Astrocyte (in vitro differentiated cells and primary cell): Measurements from ENCODE around the gene CFAP43. TPM values are rescaled to one million over a fixed set of nuclear protein-coding genes. Genes with fewer than 3 reads are reported as not detected.

Source experiments
- DNase-seq: peaks from one replicate; pipeline ENCODE4 v3.0.0-alpha.2; 2010; ENCODE audit warnings: low read depth
- FAIRE-seq: peaks from 2 replicates; lab custom pipeline; 2011; peaks lifted over from hg19 to GRCh38; lab: Jason Lieb, UNC
- H2AFZ ChIP-seq: 2 replicates; pipeline ENCODE4 v1.6.0; 2012; ENCODE audit warnings: low read depth, low read length, inconsistent platforms
- H3K27ac ChIP-seq: 2 replicates; pipeline ENCODE4 v1.5.1; 2011; ENCODE audit warnings: low read depth, low read length, inconsistent platforms
- H3K27me3 ChIP-seq: 2 replicates; pipeline ENCODE4 v1.6.0; 2011; ENCODE audit warnings: low read length, inconsistent platforms; ENCODE audit not compliant: insufficient read depth
- H3K36me3 ChIP-seq: 2 replicates; pipeline ENCODE4 v1.5.1; 2011; ENCODE audit warnings: low read length, inconsistent platforms; ENCODE audit not compliant: insufficient read depth
- H3K4me1 ChIP-seq: 2 replicates; pipeline ENCODE4 v1.5.1; 2011; ENCODE audit warnings: low read length, inconsistent platforms; ENCODE audit not compliant: insufficient read depth
- H3K4me2 ChIP-seq: 2 replicates; pipeline ENCODE4 v1.6.0; 2012; ENCODE audit warnings: low read length, inconsistent platforms
- H3K4me3 ChIP-seq: 2 replicates; pipeline ENCODE4 v1.5.1; 2011; ENCODE audit warnings: low read depth, mild to moderate bottlenecking, low read length, inconsistent platforms; ENCODE audit not compliant: insufficient read depth
- H3K79me2 ChIP-seq: 2 replicates; pipeline ENCODE4 v1.6.0; 2012; ENCODE audit warnings: mild to moderate bottlenecking, low read length, inconsistent platforms; ENCODE audit not compliant: insufficient read depth
- H3K9ac ChIP-seq: 2 replicates; pipeline ENCODE4 v1.6.0; 2012; ENCODE audit warnings: mild to moderate bottlenecking, low read length, inconsistent platforms
- H3K9me3 ChIP-seq: 2 replicates; pipeline ENCODE4 v1.5.1; 2012; ENCODE audit warnings: low read depth, mild to moderate bottlenecking, low read length, inconsistent platforms; ENCODE audit not compliant: insufficient read depth
- H4K20me1 ChIP-seq: 2 replicates; pipeline ENCODE4 v1.6.0; 2012; ENCODE audit warnings: low read length, inconsistent platforms; ENCODE audit not compliant: insufficient read depth
- H3K27ac Mint-ChIP-seq: one replicate; pipeline ENCODE4 v1.8.0; 2021; ENCODE audit warnings: mild to moderate bottlenecking, mixed read lengths; ENCODE audit not compliant: unreplicated experiment
- H3K27me3 Mint-ChIP-seq: one replicate; pipeline ENCODE4 v1.8.0; 2021; ENCODE audit warnings: low read depth, mixed read lengths; ENCODE audit not compliant: unreplicated experiment
- H3K36me3 Mint-ChIP-seq: one replicate; pipeline ENCODE4 v1.8.0; 2021; ENCODE audit warnings: low read depth, mixed read lengths; ENCODE audit not compliant: unreplicated experiment
- H3K4me1 Mint-ChIP-seq: one replicate; pipeline ENCODE4 v1.8.0; 2021; ENCODE audit warnings: low read depth, mixed read lengths; ENCODE audit not compliant: unreplicated experiment
- H3K4me3 Mint-ChIP-seq: one replicate; pipeline ENCODE4 v1.8.0; 2021; ENCODE audit warnings: mild to moderate bottlenecking, moderate library complexity, mixed read lengths; ENCODE audit not compliant: unreplicated experiment
- H3K9me3 Mint-ChIP-seq: one replicate; pipeline ENCODE4 v1.8.0; 2021; ENCODE audit warnings: mild to moderate bottlenecking, mixed read lengths; ENCODE audit not compliant: unreplicated experiment
- EZH2 ChIP-seq: IDR thresholded peaks from 2 replicates; pipeline ENCODE4 v1.6.1; 2012; ENCODE audit warnings: mild to moderate bottlenecking, low read length, inconsistent platforms; ENCODE audit not compliant: insufficient read depth
- total RNA-seq: library from RNA; stranded (reverse); gene quantifications from 2 replicates; pipeline ENCODE4 v1.2.1, GENCODE V29; 2021
- TF ChIP-seq, protein P1 (sequence below): IDR thresholded peaks from 2 replicates; pipeline ENCODE4 v1.5.1; 2011; ENCODE audit warnings: low read depth, mild to moderate bottlenecking, inconsistent platforms, low read length, moderate library complexity; ENCODE audit not compliant: insufficient read depth

The CFAP43 gene
- total RNA-seq, 1 donor from 2014 or later, result 0.27 TPM

DNA sequence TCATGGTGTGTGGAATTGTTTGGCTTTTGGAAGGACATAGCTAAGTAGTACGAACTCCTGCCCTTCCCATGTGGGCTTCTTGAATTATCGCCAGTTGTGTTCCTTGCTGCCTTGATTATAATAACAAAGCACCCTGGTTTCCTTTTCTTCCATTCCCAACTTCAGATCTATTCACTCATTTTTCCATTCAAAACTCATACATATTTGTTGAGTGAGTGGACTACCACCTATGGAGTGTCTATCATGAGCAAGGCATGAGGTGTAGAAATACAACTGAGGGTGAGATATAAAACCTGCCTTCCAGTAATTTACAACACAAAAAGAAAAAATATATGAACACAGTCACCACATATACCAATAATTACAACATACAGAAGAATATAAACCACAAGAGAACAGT lies 141.6 kb downstream of the CFAP43 start:
- Mint-ChIP-seq H3K4me1 (peaks cover 10% of the 10 kb centered on the region), H3K27me3 (no peaks in the 10 kb centered on the region), H3K27ac (no peak overlapping the region), H3K4me3 (no peak overlapping the region), H3K9me3 (peaks cover 9% of the 10 kb centered on the region), H3K36me3 (no peaks in the 10 kb centered on the region)
- TF ChIP-seq, protein P1, sequence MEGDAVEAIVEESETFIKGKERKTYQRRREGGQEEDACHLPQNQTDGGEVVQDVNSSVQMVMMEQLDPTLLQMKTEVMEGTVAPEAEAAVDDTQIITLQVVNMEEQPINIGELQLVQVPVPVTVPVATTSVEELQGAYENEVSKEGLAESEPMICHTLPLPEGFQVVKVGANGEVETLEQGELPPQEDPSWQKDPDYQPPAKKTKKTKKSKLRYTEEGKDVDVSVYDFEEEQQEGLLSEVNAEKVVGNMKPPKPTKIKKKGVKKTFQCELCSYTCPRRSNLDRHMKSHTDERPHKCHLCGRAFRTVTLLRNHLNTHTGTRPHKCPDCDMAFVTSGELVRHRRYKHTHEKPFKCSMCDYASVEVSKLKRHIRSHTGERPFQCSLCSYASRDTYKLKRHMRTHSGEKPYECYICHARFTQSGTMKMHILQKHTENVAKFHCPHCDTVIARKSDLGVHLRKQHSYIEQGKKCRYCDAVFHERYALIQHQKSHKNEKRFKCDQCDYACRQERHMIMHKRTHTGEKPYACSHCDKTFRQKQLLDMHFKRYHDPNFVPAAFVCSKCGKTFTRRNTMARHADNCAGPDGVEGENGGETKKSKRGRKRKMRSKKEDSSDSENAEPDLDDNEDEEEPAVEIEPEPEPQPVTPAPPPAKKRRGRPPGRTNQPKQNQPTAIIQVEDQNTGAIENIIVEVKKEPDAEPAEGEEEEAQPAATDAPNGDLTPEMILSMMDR, result no peak
- TF ChIP-seq EZH2, result no peak
- DNase-seq (peak; percentile 38), FAIRE-seq (peak; percentile 78)
- H3K79me2 ChIP-seq, result no peaks in the 10 kb centered on the region
- H3K27ac ChIP-seq, result peak overlapping the region; percentile 28
- no peaks in the 10 kb centered on the region for H3K27me3 ChIP-seq
- no peaks in the 10 kb centered on the region for H3K4me1 ChIP-seq
- H3K9ac ChIP-seq, result no peak overlapping the region
- no peaks in the 10 kb centered on the region for H3K36me3 ChIP-seq
- H3K4me2 ChIP-seq, result peak overlapping the region; percentile 31
- no peak overlapping the region for H3K4me3 ChIP-seq
- no peak overlapping the region for H2AFZ ChIP-seq
- H4K20me1 ChIP-seq, result no peaks in the 10 kb centered on the region
- no peaks in the 10 kb centered on the region for H3K9me3 ChIP-seq

GRCh38 chr10:104089621-104090020 lies 142.5 kb downstream of the CFAP43 start:
- no peak for TF ChIP-seq EZH2
- TF ChIP-seq, protein P1, result no peak
- DNase-seq (no peak), FAIRE-seq (no peak)
- Histone ChIP-seq H2AFZ (no peak overlapping the region), H3K79me2 (no peaks in the 10 kb centered on the region), H3K4me2 (no peak overlapping the region), H3K36me3 (no peaks in the 10 kb centered on the region), H3K4me1 (no peaks in the 10 kb centered on the region), H4K20me1 (no peaks in the 10 kb centered on the region), H3K4me3 (no peak overlapping the region), H3K9ac (no peak overlapping the region), H3K9me3 (no peaks in the 10 kb centered on the region), H3K27me3 (no peaks in the 10 kb centered on the region), H3K27ac (no peak overlapping the region)
- Mint-ChIP-seq H3K9me3 (peaks cover 9% of the 10 kb centered on the region), H3K27me3 (no peaks in the 10 kb centered on the region), H3K36me3 (no peaks in the 10 kb centered on the region), H3K4me3 (no peak overlapping the region), H3K4me1 (peaks cover 10% of the 10 kb centered on the region), H3K27ac (no peak overlapping the region)

- Mint-ChIP-seq H3K9me3 (peaks cover 9% of the 10 kb centered on the region), H3K4me3 (no peak overlapping the region), H3K27ac (no peak overlapping the region), H3K4me1 (peaks cover 10% of the 10 kb centered on the region), H3K27me3 (no peaks in the 10 kb centered on the region), H3K36me3 (no peaks in the 10 kb centered on the region)
- H2AFZ ChIP-seq, result no peak overlapping the region
- no peak for FAIRE-seq
- H4K20me1 ChIP-seq, result no peaks in the 10 kb centered on the region
- H3K4me1 ChIP-seq, result no peaks in the 10 kb centered on the region
- H3K4me2 ChIP-seq, result no peak overlapping the region
- no peak overlapping the region for H3K9ac ChIP-seq
- no peaks in the 10 kb centered on the region for H3K9me3 ChIP-seq
- H3K27ac ChIP-seq, result no peak overlapping the region
- no peak for DNase-seq
- no peak overlapping the region for H3K4me3 ChIP-seq
- TF ChIP-seq EZH2, result no peak
- TF ChIP-seq, protein P1, result no peak
- no peaks in the 10 kb centered on the region for H3K27me3 ChIP-seq
- no peaks in the 10 kb centered on the region for H3K79me2 ChIP-seq
- H3K36me3 ChIP-seq, result no peaks in the 10 kb centered on the region
Observed at GRCh38 chr10:104088239-104088638, 143.9 kb downstream of the CFAP43 start.
